GM12878 (cell line): ENCODE measurements around the gene PNPO.
"Not testable (repeated sequence)": the region's sequence is repeated elsewhere in the genome, so short reads cannot be mapped to it uniquely, and the experiment has no call there.

Experiments used
- EZH2 ChIP-seq: IDR thresholded peaks from 2 replicates; pipeline ENCODE4 v1.6.1; 2012; ENCODE audit warnings: low read depth, mild to moderate bottlenecking, control low read depth, inconsistent platforms, low read length, borderline replicate concordance; ENCODE audit not compliant: control insufficient read depth
- RFX5 ChIP-seq: IDR thresholded peaks from 2 replicates; pipeline ENCODE4 v1.6.1; 2011; ENCODE audit warnings: low read depth, low read length, improper control_type of control experiment
- ZBED1 ChIP-seq: IDR thresholded peaks from 2 replicates; pipeline ENCODE4 v1.6.1; 2016; ENCODE audit warnings: borderline replicate concordance

DNA sequence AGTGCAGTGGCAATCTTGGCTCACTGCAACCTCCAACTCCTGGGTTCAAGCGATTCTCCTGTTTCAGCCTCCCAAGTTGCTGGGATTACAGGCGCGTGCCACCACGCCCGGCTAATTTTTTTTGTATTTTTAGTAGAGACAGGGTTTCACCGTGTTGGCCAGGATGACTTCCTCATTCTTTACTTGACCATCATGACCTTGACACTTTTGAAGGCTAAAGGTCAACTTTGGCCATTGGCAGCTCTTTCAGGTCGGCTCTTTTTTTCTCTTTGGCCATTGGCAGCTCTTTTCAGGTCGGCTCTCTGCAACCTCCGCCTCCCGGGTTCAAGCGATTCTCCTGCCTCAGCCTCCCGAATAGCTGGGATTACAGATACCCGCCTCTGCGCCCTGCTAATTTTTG is 21.5 kb upstream of the PNPO start:
- TF ChIP-seq EZH2, ZBED1, RFX5: not testable (repeated sequence)
